ENCODE measurements around the gene KIAA1217. TPM values are rescaled to one million over a fixed set of nuclear protein-coding genes. Genes with fewer than 3 reads are reported as not detected.

Gene KIAA1217
- total RNA-seq, 1 donor from 2014 or later: 2.0 TPM

DNA sequence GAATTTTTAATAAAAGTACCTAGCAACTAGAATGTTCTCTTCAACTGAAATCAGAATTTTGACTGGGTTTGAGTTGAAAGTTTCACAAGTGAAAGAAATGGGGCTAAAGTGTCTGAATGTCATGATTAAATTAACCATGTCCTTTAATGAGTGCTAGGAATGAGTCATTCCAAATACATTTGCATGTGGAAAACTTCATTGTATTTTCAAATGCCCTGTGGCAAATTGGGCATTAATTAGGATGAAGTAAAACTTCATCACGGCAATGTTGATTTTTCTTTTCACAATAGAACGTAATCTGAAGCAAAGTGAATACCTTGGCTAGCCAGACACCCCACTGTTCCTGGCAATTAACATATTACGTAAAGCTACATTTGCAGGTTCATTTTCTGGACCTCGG lies 166.6 kb downstream of the KIAA1217 start:
- peaks cover 8% of the 10 kb centered on the region for H3K4me1 Mint-ChIP-seq
- H3K36me3 Mint-ChIP-seq (ENCODE audit: low read depth): no peaks in the 10 kb centered on the region
- H3K9me3 Mint-ChIP-seq: no peaks in the 10 kb centered on the region
- DNase-seq: no peak
- H3K27ac Mint-ChIP-seq: no peak overlapping the region
- no peak overlapping the region for H3K4me3 Mint-ChIP-seq
- H3K27me3 Mint-ChIP-seq: peaks cover 11% of the 10 kb centered on the region
- intact Hi-C loops (cut with micrococcal nuclease): loop anchor here (5.0 kb wide), 1 partner anchor 127 kb away; no protein-coding TSS in a partner anchor

DNA sequence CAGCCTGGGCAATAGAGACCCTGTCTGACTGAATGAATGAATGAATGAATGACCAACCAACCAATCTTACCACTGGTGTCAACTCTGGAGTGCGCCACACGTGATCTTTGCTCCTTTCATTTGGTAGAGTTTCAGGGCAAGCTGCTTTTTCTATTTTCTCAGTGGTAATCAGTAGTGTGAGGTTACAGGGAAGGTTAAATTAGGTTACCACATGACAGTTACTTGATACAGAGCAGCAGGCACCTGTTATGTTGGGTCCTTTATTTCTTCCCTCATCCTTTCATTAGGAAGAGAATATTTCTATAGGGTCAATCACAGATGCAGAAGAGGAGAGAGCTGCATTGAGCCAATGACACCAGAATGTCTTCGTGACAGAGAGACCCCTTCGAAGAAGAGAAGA lies 167.8 kb downstream of the KIAA1217 start:
- Mint-ChIP-seq H3K9me3 (no peaks in the 10 kb centered on the region), H3K4me1 (peaks cover 10% of the 10 kb centered on the region), H3K36me3 (ENCODE audit: low read depth) (no peaks in the 10 kb centered on the region), H3K4me3 (no peak overlapping the region), H3K27ac (no peak overlapping the region), H3K27me3 (peaks cover 11% of the 10 kb centered on the region)
- DNase-seq: no peak
- intact Hi-C loops (cut with micrococcal nuclease): loop anchor here (5.0 kb wide), 1 partner anchor 126 kb away; no protein-coding TSS in a partner anchor

DNA sequence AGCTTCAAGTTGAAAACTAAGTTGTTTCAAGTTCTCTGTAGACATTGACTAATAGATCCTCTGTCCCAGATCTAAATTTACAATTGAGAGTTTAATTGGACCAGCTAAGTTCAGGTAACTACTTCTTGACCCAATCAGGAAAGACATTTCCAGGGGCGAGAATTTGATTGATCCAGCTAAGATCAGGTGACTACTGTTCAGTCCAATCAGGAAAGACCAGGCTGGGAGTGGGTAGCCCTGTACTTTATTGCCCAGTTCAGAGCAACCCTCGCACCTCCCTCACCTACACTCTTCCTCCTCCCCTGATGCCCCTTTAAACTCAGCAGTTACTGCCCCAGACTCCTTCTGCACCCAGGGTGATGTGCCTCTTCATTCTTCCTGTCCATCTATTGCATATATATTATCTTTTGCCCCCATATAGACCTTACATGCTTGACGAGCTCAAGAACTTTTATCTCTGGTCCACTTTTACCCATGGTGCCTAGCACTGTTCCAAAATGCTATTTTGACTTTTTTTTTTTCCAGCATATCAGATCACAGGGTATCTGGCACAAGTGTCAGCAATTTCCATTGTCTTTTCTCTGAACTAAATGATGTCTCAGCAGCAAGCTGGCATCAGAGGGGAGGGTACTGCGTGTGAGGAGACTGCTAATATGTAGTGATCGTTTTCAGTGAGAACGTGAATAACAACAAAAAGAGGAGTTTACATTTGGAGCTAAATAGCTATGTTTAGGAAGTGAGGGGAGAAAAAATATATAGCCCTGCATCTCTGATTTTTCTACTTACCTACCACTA lies 169.4 kb downstream of the KIAA1217 start:
- no peaks in the 10 kb centered on the region for H3K36me3 Mint-ChIP-seq (ENCODE audit: low read depth)
- no peaks in the 10 kb centered on the region for H3K9me3 Mint-ChIP-seq
- intact Hi-C loops (cut with micrococcal nuclease): loop anchor here (5.0 kb wide), 1 partner anchor 124 kb away; no protein-coding TSS in a partner anchor
- H3K4me3 Mint-ChIP-seq: no peak overlapping the region
- DNase-seq: no peak
- H3K4me1 Mint-ChIP-seq: peaks cover 16% of the 10 kb centered on the region
- no peak overlapping the region for H3K27ac Mint-ChIP-seq
- peaks cover 5% of the 10 kb centered on the region for H3K27me3 Mint-ChIP-seq

- no peak overlapping the region for H3K27ac Mint-ChIP-seq
- H3K9me3 Mint-ChIP-seq: peaks cover 7% of the 10 kb centered on the region
- peaks cover 20% of the 10 kb centered on the region for H3K4me1 Mint-ChIP-seq
- no peaks in the 10 kb centered on the region for H3K36me3 Mint-ChIP-seq (ENCODE audit: low read depth)
- intact Hi-C loops (cut with micrococcal nuclease): no loop called here
- peaks cover 3% of the 10 kb centered on the region for H3K27me3 Mint-ChIP-seq
- H3K4me3 Mint-ChIP-seq: no peak overlapping the region
- no peak for DNase-seq
Measured at GRCh38 chr10:24381235-24382010, 172.5 kb downstream of the KIAA1217 start.

DNA sequence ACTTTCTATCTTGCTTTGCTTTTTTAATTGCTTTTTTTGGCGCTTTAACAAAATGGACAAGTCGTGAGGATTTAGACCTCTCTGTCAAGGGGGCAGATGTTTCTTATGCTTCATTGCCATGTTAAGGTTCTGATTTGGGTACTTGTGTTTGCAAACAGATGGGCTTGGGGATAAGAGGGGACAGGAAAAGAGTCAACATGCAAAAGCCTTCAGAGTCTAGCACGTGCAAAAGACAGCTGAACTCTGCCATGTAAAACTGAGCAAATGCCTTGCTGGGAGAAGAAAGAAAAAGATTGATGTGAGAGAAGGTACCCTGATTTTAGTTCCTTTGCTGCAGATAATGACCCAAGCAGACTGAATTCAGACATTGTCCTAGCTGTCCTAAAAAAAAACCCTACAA lies 173.1 kb downstream of the KIAA1217 start:
- intact Hi-C loops (cut with micrococcal nuclease): no loop called here
- peaks cover 20% of the 10 kb centered on the region for H3K4me1 Mint-ChIP-seq
- no peaks in the 10 kb centered on the region for H3K27me3 Mint-ChIP-seq
- peaks cover 7% of the 10 kb centered on the region for H3K9me3 Mint-ChIP-seq
- H3K4me3 Mint-ChIP-seq: no peak overlapping the region
- DNase-seq: no peak
- peak overlapping the region; percentile 54 for H3K27ac Mint-ChIP-seq
- no peaks in the 10 kb centered on the region for H3K36me3 Mint-ChIP-seq (ENCODE audit: low read depth)

GRCh38 chr10:24382596-24382978 lies 173.6 kb downstream of the KIAA1217 start:
- Mint-ChIP-seq H3K4me3 (no peak overlapping the region), H3K4me1 (peaks cover 20% of the 10 kb centered on the region), H3K9me3 (peaks cover 7% of the 10 kb centered on the region), H3K36me3 (ENCODE audit: low read depth) (no peaks in the 10 kb centered on the region), H3K27me3 (no peaks in the 10 kb centered on the region), H3K27ac (peak overlapping the region; percentile 90)
- intact Hi-C loops (cut with micrococcal nuclease): no loop called here
- DNase-seq: peak; percentile 59

- intact Hi-C loops (cut with micrococcal nuclease): loop anchor here (1.0 kb wide), 3 partner anchors 66 to 173 kb away; no protein-coding TSS in a partner anchor
- DNase-seq: peak; percentile 58
Measured at GRCh38 chr10:24382979-24383663, 174.2 kb downstream of the KIAA1217 start.

DNA sequence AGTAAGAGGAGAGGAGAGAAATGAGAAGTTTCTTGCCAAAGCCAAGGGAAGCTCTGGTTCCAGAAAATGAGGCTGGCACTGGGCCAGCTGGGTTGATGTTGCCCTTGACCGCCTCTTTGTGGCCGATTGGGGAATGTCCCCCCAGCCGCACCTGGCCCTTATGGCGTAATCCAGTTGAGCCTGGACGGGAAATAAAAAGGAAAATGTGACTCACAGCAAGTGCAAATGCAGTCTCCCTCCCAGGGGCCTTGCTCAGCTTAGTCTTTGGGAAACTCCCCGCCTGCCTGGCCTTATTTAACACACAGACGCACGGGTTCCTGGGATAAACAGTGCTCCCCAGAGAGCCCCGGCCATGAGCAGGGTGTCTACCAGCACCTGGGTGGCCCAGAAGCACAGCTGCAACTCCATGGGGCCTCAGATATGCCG lies 174.8 kb downstream of the KIAA1217 start:
- Mint-ChIP-seq H3K27me3 (no peaks in the 10 kb centered on the region), H3K36me3 (ENCODE audit: low read depth) (no peaks in the 10 kb centered on the region), H3K9me3 (peaks cover 7% of the 10 kb centered on the region), H3K4me3 (no peak overlapping the region), H3K27ac (peak overlapping the region; percentile 90), H3K4me1 (peaks cover 12% of the 10 kb centered on the region)
- DNase-seq: peak; percentile 80
- intact Hi-C loops (cut with micrococcal nuclease): loop anchor here (1.0 kb wide), 3 partner anchors 66 to 173 kb away; no protein-coding TSS in a partner anchor

More at GRCh38 chr10:24382979-24383663, 174.2 kb downstream of the KIAA1217 start:
- Mint-ChIP-seq H3K27ac (peak overlapping the region; percentile 90), H3K4me1 (peaks cover 17% of the 10 kb centered on the region), H3K9me3 (peaks cover 7% of the 10 kb centered on the region), H3K27me3 (no peaks in the 10 kb centered on the region), H3K36me3 (ENCODE audit: low read depth) (no peaks in the 10 kb centered on the region), H3K4me3 (peak overlapping the region; percentile 34)

GRCh38 chr10:24384954-24385353 lies 176.0 kb downstream of the KIAA1217 start:
- H3K4me3 Mint-ChIP-seq: no peak overlapping the region
- intact Hi-C loops (cut with micrococcal nuclease): no loop called here
- DNase-seq: no peak
- H3K27ac Mint-ChIP-seq: no peak overlapping the region
- H3K36me3 Mint-ChIP-seq (ENCODE audit: low read depth): no peaks in the 10 kb centered on the region
- peaks cover 12% of the 10 kb centered on the region for H3K4me1 Mint-ChIP-seq
- H3K9me3 Mint-ChIP-seq: peaks cover 7% of the 10 kb centered on the region
- H3K27me3 Mint-ChIP-seq: no peaks in the 10 kb centered on the region

DNA sequence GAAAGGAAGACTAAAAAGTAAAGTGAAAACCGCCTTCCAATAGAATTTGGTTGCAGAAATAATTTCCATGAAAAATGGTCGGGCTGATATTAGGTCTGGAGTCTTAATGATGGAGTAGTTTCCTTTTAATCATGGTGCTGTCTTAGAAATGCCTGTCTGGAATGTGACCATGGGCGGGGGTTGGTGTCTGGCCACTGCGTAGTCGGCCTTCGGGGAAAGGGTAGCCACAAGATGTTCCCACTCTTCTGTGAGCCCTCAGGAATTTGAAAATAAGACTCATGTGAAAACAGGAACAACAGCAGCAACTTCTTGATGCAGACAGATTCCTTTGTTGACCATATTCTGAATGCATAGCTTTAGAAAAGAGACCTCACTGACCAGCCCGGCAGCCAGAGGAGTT lies 176.8 kb downstream of the KIAA1217 start:
- H3K4me3 Mint-ChIP-seq: no peak overlapping the region
- no peaks in the 10 kb centered on the region for H3K27me3 Mint-ChIP-seq
- no peaks in the 10 kb centered on the region for H3K36me3 Mint-ChIP-seq (ENCODE audit: low read depth)
- intact Hi-C loops (cut with micrococcal nuclease): no loop called here
- peaks cover 12% of the 10 kb centered on the region for H3K4me1 Mint-ChIP-seq
- peaks cover 7% of the 10 kb centered on the region for H3K9me3 Mint-ChIP-seq
- DNase-seq: no peak
- H3K27ac Mint-ChIP-seq: no peak overlapping the region

GRCh38 chr10:24390146-24390700 lies 181.3 kb downstream of the KIAA1217 start:
- Mint-ChIP-seq H3K27me3 (peaks cover 5% of the 10 kb centered on the region), H3K4me1 (no peaks in the 10 kb centered on the region), H3K4me3 (no peak overlapping the region), H3K9me3 (peaks cover 7% of the 10 kb centered on the region), H3K27ac (no peak overlapping the region), H3K36me3 (ENCODE audit: low read depth) (no peaks in the 10 kb centered on the region)
- DNase-seq: no peak
- intact Hi-C loops (cut with micrococcal nuclease): no loop called here

GRCh38 chr10:24390746-24391145 lies 181.8 kb downstream of the KIAA1217 start:
- Mint-ChIP-seq H3K4me3 (no peak overlapping the region), H3K36me3 (ENCODE audit: low read depth) (no peaks in the 10 kb centered on the region), H3K4me1 (no peaks in the 10 kb centered on the region), H3K27me3 (peaks cover 5% of the 10 kb centered on the region), H3K9me3 (peaks cover 5% of the 10 kb centered on the region), H3K27ac (no peak overlapping the region)
- intact Hi-C loops (cut with micrococcal nuclease): no loop called here
- DNase-seq: no peak

DNA sequence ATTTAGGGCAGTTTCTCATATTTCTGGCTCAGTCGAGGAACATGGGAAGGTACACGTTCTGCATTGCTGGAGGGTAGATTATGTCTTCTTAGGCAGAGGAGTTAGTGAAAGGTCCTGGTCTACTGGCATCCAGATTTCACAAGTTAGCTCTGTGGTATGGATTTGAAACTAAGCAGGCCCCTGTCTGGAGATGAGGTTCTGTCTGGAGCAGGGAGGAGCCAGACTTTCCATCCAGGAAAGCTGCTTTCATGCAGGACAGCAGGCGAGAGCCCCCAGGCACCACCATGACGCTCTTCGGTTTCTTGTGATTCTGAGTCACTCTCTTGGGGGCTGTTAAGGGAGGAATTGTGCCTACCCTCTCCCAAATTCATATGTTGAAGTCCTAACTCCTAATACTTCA lies 184.3 kb downstream of the KIAA1217 start:
- peaks cover 5% of the 10 kb centered on the region for H3K27me3 Mint-ChIP-seq
- H3K9me3 Mint-ChIP-seq: no peaks in the 10 kb centered on the region
- DNase-seq: no peak
- intact Hi-C loops (cut with micrococcal nuclease): no loop called here
- no peak overlapping the region for H3K27ac Mint-ChIP-seq
- H3K4me3 Mint-ChIP-seq: no peak overlapping the region
- no peaks in the 10 kb centered on the region for H3K4me1 Mint-ChIP-seq
- H3K36me3 Mint-ChIP-seq (ENCODE audit: low read depth): no peaks in the 10 kb centered on the region
